Measurements from ENCODE around the gene SLC7A4.

Gene SLC7A4

DNA sequence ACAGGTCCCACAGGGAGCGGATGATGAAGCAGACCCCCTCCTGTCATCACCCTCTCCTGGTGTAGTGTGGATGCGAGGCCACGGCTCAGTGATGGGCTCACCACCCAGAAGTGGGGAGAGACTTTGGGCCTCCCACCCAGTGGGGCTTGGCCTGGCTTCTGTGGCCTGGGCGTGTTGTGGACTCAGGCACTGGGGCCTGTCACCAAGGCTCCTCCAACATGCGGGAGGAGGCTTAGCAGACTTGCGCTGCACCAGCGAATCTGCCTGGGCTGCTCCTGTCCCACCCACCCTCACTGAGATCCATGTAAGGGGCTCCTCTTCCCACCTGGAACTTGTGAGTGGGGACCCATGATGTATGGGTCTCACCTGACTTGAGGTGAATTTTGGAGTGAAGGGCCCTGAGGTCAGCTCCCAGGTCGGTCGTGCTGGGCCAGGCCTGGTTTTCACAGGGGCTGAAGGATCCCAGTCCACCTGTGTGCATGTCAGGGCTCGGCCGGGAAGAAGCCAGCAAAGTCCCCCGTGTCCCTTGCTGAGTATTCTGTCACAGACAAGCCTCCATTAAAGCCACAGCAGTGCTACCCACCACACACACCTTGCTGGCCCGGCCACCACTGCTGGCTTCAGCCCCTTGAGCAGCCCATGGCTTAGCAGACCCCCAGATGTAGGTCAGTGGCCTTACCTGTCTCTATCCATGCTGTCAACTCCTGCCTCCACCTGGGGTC, 34.7 kb downstream of the SLC7A4 start:
- no peak for DNase-seq

DNA sequence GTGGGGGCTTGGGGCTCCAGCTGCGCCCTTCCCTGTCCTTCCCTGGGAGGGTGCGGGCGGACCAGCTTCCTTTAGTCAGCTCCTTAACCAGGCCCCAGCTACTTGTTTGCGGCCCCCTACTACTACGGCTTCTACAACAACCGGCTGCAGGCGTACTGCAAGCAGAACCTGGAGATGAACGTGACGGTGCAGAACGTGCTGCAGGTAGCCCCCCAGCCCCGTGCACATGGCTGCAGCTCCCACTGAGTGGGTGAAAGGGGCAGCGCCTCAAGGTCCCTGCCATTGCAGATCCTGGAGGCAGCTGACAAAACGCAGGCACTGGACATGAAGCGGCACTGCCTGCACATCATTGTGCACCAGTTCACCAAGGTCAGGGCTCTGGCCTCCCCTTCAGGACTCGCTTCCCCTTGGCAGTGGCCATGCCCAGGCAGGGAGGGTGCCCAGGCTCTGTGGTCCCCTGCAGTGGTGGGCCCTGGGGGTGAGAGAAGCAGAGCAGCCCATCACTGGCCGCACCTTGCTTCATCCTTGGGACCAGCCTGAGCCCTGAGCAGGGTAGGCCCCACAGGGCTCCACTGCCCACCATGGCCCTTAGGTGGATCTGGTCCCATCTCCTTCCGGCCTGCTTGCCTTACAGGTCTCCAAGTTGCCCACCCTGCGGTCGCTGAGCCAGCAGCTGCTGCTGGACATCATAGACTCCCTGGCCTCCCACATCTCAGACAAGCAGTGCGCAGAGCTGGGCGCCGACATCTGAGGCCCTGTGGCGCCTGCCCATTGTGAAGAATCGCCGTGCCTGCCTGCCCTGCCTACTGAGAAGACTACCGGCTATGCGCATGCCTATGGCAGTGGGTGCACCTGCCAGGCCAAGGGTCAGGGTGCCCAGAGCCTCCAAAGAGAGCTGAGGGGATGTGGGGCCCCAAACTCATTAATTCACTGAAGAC, 35.5 kb downstream of the SLC7A4 start:
- no peak for DNase-seq

DNA sequence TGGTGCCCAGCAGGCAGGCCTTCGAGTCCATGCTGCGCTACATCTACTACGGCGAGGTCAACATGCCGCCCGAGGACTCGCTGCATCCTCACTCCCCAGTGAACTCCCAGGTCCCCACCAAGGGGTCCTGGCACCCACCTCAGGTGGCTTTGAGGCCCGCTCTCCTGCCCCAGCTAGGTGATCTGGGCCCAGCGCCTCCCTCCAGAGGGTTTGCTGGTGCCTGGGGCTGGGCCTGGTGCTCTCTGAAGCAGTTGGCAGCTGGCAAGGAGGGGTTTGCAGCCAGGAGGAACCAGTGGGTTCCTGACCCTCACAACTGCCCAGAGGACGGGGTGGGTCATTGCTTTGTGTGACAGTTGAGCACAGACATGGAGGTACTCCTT, 36.3 kb downstream of the SLC7A4 start:
- no peak for DNase-seq

DNA sequence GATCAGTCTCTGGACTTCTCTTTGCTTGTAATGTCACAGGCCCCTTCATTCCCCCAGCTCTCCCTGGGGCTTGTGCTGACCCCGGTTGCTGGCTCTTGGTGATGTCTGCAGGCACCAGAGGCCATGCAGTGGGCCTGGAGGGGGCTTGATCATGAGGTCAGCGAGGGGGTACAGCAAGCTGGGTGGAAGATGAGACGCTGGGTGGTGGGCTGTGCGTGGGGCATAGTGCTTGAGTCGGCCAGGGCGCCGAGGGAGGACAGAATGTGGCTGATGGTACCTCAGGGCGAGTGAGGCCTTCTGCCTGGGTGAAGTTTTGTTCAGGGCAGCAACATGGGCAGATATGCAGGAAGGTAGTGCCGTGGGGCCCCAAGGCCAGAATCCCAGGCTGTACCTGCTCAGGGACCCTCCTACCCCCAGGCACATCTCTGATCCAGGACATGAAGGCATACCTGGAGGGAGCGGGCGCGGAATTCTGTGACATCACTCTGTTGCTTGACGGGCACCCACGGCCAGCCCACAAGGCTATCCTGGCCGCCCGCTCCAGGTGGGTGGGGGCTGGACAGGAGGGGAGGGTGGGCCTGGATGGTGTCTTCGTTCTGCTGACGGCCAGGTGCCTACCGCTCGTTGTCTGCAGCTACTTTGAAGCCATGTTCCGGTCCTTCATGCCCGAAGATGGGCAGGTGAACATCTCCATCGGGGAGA, 36.9 kb downstream of the SLC7A4 start:
- no peak for DNase-seq

DNA sequence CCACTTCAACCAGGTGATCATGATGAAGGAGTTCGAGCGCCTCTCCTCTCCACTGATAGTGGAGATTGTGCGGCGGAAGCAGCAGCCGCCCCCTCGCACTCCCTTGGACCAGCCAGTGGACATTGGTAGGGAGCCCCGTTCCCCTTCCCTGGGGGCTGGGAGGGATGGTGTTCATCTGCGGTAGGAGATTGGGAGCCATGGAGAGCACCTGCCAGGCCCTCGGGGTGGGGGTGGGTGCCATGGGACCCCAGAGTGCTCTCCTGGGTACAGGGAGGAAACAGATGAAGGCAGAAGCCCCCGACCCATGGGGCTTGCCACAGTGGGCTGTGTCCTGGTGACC, 37.5 kb downstream of the SLC7A4 start:
- no peak for DNase-seq

DNA sequence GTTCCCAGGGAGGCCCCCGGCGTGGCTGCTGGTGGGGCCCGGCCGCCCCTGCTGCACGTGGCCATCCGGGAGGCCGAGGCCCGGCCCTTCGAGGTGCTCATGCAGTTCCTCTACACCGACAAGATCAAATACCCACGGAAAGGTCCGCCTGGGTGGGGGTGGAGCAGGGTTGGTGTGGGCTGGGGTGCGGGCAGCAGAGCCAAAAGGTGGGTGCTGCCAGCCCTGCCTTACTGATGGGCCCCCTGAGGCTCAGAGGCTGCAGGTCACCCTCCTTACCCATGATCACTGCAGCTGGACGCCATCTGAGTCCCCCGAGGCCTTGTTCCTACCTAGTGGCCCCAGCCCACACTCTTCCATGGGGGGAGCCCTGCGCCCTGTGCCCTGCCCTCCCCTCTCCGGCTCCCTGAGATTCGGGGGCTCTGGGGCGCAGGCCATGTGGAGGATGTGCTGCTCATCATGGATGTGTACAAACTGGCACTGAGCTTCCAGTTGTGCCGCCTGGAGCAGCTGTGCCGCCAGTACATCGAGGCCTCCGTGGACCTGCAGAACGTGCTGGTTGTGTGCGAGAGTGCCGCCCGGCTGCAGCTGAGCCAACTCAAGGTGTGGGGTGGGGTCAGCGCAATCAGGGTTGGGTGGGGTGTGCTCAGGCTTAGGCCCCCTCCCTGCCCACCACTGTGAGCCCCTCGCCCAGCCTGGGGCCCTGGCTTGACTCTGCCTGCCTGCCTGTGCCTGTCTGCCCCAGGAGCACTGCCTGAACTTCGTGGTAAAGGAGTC, 38.0 kb downstream of the SLC7A4 start:
- no peak for DNase-seq

DNA sequence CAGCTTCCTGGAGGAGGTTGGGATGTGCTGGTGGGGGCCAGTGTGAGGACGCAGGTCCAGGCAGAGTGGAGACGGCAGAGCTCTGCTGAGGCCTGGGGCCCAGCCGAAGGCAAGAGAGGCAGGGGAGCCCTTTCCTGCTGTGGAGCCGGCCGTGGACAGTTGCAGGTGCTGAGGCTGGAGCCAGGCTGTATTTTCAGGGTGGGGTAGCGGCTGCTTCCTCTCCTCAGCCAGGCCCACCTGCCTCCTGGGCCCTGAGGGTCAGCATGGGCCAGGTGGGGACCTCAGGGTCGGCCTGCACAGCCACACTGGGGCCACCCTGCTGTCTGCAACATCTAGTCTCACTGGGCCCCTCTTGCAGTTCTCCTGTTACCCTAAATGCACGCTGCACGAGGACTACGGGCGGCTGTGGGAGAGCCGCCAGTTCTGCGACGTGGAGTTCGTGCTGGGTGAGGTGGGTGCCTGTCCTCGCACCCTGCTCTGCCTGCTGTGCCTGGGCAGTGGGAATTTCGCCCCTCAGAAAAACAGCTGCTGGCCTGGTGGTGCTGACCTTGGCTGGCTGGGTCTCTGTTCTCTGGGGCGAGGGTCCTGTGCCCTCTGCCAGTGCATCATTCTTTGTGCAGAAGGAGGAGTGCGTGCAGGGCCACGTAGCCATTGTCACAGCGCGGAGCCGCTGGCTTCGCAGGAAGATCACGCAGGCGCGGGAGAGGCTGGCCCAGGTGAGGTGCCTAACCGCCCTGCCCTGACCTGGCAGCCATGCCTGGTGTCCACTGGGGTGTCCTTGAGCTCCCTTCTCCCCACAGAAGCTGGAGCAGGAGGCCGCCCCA, 38.8 kb downstream of the SLC7A4 start:
- DNase-seq = no peak

DNA sequence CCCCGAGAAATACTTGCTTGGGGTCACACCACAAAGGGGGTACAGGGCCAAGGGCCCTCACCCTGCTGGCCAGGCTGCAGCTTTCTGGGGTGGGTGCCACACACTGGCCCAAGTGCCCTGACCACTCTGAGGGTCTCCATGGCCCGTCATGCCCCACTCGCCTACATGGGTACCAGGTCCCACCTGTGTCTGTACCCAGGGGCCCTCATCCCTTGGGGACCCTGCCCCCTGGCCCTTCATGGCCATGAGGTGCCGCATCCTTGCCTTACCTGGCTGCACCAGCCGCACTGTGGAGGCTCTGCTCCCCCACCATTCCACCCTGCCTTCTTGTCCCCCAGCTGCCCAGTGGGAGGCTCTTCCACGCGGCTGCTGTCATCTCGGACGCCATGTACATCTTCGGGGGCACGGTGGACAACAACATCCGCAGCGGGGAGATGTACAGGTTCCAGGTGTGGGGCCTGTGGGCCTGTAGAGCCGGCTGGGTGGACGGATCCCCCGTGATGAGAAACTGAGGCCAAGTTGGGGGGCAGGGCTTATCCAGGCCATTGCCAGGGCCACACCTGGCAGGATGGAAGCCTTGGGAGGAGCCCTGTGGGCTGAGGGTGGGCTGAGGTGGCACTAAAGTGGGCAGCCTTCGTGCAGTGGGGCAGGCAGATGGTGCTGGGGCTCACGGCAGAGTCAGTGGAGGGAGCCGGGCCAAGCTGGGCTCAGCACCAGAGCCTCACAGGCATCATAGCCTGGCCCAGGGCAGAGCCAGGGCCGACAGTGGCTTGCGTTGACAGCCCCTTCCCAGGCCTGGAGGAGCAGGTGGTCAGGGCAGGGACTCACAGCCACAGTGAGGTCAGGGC, 39.7 kb downstream of the SLC7A4 start:
- no peak for DNase-seq

DNA sequence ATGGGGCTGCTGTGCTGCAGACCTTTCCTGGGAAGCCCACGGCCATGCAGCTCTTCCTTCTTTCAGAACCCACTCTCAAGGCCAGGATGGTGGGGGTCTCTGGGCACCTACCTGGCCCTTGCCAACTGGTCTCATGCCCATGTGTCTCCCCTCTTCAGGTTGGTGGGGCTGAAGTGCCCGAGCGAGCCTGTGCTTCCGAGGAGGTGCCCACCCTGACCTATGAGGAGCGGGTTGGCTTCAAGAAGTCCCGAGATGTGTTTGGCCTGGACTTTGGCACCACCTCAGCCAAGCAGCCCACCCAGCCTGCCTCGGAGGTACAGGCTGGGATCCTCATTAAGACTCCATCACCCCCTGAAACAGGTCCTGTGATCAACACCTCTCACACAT, 40.3 kb downstream of the SLC7A4 start:
- no peak for DNase-seq

DNA sequence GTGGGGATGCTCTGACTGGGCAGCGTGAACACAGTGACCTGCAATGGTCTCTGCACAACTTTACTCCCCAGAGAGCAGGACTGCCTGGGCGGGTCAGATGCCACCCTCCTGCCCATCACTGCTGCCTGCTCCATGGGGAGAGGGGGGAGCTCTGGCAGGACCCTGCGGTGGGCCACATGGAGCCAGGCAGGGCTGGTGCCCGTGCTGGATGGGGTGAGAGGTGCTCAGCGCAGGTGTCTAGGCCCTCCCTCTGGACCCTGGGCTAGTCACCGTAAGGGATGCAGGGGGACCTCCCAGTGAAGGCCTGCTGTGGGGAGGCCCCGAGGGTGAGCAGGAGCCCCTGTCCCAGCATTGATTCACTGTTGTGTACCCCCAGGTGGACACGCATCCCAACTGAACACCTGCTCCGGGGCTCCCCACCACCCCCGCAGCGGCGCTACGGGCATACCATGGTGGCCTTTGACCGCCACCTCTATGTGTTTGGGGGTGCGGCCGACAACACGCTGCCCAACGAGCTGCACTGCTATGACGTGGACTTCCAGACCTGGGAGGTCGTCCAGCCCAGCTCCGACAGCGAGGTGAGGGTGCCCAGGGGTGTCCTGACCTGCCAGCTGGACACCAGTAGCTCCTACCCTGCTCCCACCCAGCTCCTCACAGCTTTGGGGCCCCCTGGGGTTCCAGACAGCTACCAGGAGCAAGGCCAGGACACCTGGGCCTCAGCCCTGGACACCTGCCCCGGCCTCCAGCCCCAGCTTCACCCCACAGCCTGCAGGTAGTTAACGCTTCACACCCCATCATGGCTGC, 40.9 kb downstream of the SLC7A4 start:
- DNase-seq = no peak

DNA sequence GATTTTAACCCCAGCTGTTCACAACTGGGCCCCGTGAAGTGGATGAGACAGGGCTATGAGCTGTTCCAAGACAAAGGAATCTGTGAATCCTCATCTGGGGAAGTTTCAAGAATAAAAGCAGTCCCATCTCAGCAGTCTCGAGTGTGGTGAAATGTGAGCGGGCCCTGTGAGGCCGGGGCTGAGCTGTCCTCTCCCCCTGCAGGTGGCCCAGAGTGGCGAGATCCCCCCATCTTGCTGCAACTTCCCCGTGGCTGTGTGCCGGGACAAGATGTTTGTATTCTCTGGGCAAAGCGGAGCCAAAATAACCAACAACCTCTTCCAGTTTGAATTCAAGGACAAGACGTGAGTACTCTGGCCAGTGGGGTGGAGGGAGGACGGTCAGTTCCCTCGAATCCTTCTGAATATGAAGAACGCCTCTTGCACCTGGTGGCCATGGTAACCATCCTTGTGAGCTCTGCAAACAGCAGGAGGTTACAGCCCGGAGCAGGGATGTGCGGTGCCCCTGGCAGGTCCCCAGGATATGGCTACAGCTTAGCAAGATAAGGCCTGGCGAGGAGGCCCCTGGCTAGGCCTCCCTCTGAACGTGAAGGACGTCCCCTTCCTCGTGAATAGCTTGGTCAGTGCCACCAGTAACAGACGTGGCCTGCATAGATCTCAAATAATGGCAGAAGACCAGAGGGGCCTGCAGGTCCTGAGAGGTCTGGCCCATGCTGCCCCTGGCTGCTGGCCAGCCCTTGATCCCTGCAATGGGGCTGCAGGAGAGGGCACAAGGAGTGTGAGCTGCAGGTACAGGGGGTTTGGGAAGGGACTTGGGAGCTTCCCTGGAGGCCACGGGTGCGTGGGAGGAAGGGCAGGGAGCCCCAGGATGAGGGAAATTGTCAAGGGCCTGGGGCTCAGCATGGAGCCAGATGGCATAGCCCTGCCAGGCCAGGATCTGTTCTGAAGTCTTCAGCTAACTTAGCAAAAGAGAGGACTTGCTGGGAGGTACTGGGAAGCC, 41.9 kb downstream of the SLC7A4 start:
- DNase-seq = no peak

DNA sequence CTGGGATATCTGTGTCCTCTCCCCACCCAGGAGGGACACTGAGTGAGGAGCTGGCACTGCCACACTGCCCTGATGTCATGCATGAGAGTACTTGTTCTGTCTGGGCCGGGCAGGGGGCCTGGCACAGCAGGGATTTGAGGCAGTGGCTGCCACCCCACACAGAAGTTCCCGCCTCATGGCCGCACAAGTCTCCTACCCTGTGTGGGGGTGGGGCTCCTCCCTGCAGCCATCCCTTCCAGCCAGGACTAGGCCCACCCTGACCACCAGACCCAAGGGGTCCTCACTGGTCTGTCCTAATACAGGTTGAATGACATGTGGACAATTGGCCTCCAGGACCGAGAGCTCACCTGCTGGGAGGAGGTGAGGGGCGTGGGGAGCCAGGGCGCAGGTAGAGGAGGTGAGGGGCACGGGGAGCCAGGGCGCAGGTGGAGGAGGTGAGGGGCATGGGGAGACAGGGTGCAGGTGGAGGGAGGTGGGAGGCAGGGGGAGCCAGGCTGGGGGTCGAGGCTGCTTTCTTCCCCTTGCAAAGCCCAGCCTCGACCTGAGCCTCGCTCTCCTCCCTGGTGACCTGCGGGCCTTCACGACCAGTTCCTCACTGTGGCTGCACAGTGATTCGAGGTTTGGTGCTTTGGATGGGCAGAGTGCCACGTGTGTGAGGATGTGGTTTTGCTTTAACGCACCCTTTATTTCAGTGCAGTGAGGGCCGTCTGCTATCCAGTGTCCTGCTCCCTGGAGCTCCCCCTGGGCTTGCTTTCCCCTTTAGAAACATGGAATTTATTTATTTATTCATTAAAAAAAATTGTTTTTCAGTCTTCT, 42.8 kb downstream of the SLC7A4 start:
- no peak for DNase-seq

DNA sequence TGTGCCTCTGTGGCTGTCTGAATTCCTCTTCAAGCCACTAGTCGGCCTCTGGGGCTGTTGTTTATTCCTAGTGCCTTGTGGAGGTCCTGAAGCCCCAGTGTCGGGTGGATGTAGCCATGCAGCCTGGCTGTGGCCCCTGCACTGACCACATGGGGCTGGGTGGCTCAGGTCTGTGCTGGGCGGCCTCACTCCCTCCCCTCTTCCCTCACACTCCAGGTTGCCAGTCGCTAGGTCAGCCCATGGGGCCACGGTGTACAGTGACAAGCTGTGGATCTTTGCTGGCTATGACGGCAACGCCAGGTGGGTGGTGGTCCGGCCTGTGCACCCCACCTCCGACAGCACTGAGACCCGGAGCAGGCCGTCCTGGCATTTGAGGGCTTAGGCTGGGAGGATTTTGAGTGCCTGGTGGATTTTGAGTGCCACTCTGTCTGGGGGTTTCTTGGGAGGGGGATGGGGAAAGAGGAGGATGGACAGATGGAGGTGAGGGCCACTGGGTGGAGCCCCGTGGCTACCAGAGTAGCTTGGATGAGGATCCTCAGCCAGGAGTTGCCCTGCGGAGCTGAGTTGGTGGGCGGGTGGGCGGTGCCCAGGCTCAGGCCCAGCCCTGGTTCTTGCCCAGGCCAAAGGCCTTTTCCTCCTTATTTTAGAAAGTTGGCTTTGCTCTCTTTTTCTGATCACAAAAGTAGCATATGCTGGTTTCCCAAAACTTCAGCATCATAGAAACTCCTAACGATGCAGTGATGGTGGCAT, 43.6 kb downstream of the SLC7A4 start:
- no peak for DNase-seq

DNA sequence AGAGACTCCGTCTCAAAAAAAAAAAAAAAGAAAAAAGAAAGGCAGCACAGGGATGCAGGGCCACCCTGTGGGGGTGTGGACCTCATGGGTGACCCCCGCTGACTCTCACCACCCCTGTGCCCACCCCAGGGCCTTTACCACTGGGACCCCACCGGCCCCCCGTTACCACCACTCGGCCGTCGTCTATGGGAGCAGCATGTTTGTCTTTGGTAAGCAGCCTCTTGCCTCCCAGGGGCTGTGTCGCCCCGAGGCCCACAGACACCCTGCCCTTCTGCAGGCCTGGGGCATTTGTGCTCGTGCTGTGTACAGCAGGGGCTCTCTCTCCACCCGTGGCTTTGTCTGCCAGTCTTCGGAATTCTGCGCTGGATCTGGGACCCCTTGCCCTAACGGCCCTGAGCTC, 45.0 kb downstream of the SLC7A4 start:
- DNase-seq = no peak

DNA sequence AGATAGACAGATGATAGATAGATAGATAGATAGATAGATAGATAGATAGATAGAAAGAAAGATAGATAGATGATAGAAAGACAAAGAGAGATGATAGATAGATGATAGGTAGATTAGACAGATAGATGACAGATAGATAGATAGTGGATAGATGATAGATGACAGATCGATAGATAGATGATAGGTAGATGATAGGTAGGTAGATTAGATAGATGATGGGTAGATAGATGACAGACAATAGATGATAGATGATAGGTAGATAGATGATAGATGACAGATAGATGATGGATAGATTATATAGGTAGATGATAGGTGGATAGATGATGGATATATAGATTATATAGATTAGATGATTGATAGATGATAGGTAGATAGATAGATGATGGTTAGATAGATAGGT, 46.0 kb downstream of the SLC7A4 start:
- no peak for DNase-seq

DNA sequence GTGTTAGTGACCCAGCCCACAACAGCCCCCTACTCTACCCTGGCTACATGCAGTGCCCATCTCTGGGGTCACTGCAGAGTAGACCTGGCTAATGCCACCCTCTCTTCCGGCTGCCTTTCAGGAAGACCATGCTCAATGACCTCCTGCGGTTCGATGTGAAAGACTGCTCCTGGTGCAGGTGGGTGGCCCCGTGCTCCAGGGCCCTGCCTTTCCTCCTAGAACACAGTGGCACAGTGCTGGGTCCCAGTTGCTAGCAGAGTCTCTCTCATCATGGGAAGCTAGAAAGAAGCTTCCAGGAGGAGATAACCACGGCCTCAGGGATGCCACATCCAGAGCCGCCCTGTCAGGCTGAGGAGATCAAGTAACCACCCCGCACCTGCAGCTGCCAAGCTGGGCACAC, 46.6 kb downstream of the SLC7A4 start:
- no peak for DNase-seq

DNA sequence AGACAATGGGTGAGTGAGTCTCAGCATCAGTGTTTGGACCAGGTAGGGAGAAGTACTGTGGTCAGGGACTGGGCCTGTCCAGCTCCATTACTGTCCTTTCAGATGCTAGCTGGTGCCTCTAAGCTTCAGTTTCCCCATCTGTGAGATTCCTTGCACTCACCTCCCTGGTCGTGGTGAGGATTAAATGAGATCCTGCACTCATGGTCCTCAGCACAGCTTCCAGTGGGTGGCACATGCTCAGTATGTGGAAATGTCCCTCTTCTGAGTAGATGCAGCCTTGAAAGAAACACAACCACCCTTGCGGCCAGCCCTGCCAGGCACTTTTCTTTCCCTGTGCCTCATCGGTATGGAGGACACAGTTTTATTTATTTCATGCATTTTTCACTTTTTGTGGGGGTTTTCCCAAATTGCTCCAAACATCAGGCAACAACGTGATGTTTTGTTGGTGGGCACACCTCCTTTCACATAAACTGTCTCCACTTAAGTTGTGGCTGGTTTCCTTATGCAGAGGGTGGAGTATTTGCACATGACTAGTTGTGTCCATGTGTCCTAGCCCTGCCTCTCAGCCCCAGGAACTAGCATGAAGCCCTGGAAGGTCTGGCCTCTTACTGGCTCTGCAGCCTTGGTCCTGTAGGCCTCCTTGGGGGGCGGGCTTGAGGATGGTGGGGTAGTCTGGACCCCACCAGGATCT, 49.1 kb downstream of the SLC7A4 start:
- no peak for DNase-seq

Data from CD4-positive, alpha-beta T cell treated with Interleukin-17A for 1 hour (primary cell).